ENCODE measurements around the gene MIF4GD. TPM values are rescaled to one million over a fixed set of nuclear protein-coding genes. Genes with fewer than 3 reads are reported as not detected.
A peak's percentile ranks its signal among the peaks of the same experiment; 100 is the strongest.

Gene MIF4GD
- total and polyA plus RNA-seq, 2 of the 4 experiments (the other 2 are of a cell fraction) = 4.1 to 6.9 TPM

DNA sequence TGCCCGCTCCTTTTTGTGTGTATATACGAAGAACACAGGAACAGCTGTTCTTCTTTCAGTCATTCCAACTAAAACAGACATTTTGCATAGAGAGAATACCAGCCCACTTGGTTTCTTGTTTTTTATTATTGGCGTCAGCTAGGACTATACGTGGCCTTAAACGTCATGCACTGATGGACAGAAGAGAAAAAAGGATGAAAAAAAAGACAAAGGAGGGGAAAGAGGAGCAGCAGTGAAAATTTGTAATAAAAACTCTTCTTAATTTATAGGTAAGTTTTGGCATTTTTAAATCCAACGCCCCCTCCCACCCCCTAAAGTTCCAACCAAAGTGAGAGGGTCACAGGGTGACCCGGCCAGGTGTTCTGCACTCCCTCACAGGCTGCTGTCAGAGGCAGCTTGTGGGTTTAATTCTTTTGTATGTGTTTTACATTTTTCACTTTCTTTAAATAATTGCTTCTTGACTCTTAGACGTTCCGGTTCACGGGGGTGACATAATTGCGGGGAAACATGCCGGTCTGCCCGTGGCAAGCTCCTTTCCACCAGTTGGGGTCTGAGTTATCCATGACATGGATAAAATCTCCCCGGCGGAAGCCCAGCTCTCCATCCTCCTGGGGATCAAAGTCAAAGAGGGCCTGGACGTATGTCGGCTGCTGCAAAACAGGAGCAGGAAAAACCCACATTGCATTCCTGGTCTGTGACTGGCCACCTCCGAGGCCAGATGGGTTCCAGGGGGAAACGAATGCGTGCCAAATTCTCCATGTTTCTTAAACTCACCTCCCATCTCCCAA lies 49.1 kb upstream of the MIF4GD start:
- Histone ChIP-seq H3K27me3 (ENCODE audit: control insufficient read depth, insufficient read depth, low read length) (no peaks in the 10 kb centered on the region), H3K9me3 (ENCODE audit: control insufficient read depth, insufficient read depth, low read length) (no peaks in the 10 kb centered on the region), H3K4ac (ENCODE audit: low read depth, low read length) (no peak overlapping the region), H3K9ac (ENCODE audit: low read depth, low read length) (no peak overlapping the region), H3K23ac (ENCODE audit: low read depth, low read length) (no peak overlapping the region), H2BK5ac (ENCODE audit: low read depth, low read length, poor library complexity, severe bottlenecking) (no peak overlapping the region), H4K20me1 (ENCODE audit: insufficient read depth, low read length) (peaks cover 14% of the 10 kb centered on the region; the same call in 1 of the 2 replicates), H2AK5ac (ENCODE audit: low read depth, low read length) (no peak overlapping the region), H4K8ac (ENCODE audit: low read depth in 2 of 2, low read length in 2 of 2) (no peak overlapping the region), H2BK120ac (ENCODE audit: low read depth, low read length) (no peak overlapping the region), H2AK9ac (replicated peaks; ENCODE audit: low read depth, low read length, poor library complexity) (no peak overlapping the region), H3K18ac (ENCODE audit: low read depth, low read length) (no peak overlapping the region), H3K36me3 (ENCODE audit: control insufficient read depth, insufficient read depth, low read length) (peaks cover 31% of the 10 kb centered on the region), H3K4me1 (ENCODE audit: control insufficient read depth, insufficient read depth, low read length) (peaks cover 7% of the 10 kb centered on the region; the same call in 1 of the 2 replicates), H3K4me2 (ENCODE audit: low read depth, low read length) (no peak overlapping the region), H2BK20ac (ENCODE audit: low read depth, low read length) (no peak overlapping the region), H4K91ac (ENCODE audit: insufficient read depth, low read depth, low read length) (no peak overlapping the region), H3K4me3 (ENCODE audit: insufficient read depth, low read depth, low read length) (no peak overlapping the region), H3K14ac (replicated peaks; ENCODE audit: low read depth, low read length) (no peak overlapping the region), H3K79me1 (ENCODE audit: low read depth in 1 of 2, low read length in 2 of 2) (peaks cover 3 to 39% of the 10 kb centered on the region in 2 experiments; a peak in 3 of 4 replicates), H3K9me1 (ENCODE audit: insufficient read depth, low read length) (peaks cover 4% of the 10 kb centered on the region), H2AFZ (replicated peaks; ENCODE audit: low read length, poor library complexity) (no peak overlapping the region), H4K5ac (ENCODE audit: low read depth, low read length) (no peak overlapping the region), H2BK15ac (ENCODE audit: low read depth, low read length) (no peak overlapping the region), H3K27ac (ENCODE audit: insufficient read depth, low read length) (no peak overlapping the region), H3K56ac (ENCODE audit: extremely low read depth, insufficient read depth, low read length) (no peak overlapping the region)
- BruUV-seq (replicated peaks) = TSS peak; percentile 74
- in situ Hi-C loops (cut with MboI; ENCODE audit: low sequenced_read_pairs) = loop anchor here (5.0 kb wide), 1 partner anchor 92 kb away; no protein-coding TSS in a partner anchor
- peak; percentile 76 for DNase-seq
- dilution Hi-C loops (cut with HindIII; ENCODE audit: low sequenced_read_pairs, unreplicated experiment) = no loop called here
- WGBS, 2 experiments (ENCODE audit: extremely low coverage in 2 of 2, insufficient read length in 1 of 2) = 48% methylated on average over 4 of the region's 20 CpGs; no CpG with 5 or more reads in 1 of the 2 experiments
- TF ChIP-seq MAFK (IDR thresholded peaks at IDR 0.05; ENCODE audit: low read depth, low read length) (no peak), POLR2A (IDR thresholded peaks at IDR 0.05; ENCODE audit: low read depth, low read length) (no peak)
- peak; percentile 42; the same call in 1 of the 2 replicates for ATAC-seq (ENCODE audit: low read depth)
- intact Hi-C loops (cut with micrococcal nuclease) = no loop called here
- POLR2A ChIA-PET (ENCODE audit: unreplicated experiment) = no interaction called here
- CTCF ChIA-PET = interaction anchor here (0.6 to 0.8 kb wide), 2 partner anchors 41 to 84 kb away, joined by 3 read pairs; no protein-coding TSS in a partner anchor

Data from IMR-90 (cell line).